HEK293 (cell line): ENCODE data around the gene ICOS.

Source experiments
- CTCF ChIA-PET: fragments of 350-600 bp; formaldehyde crosslinking; extraction: SDS; loops from one replicate; lab custom pipeline; 2021; ENCODE audit warnings: antibody characterized with exemption; lab: Yijun Ruan, JAX
- POLR2A ChIA-PET: fragments of 300-600 bp; formaldehyde crosslinking; extraction: SDS; loops from one replicate; lab custom pipeline; 2020; ENCODE audit warnings: antibody characterized with exemption, inconsistent platforms; lab: Yijun Ruan, JAX
- H3K27ac ChIP-seq: fragments of 200-500 bp; sonication (Bioruptor generic); 2 replicates; pipeline ENCODE4 v1.5.1; 2014; ENCODE audit warnings: low read depth, low read length, control low read depth, inconsistent platforms; ENCODE audit errors: extremely low read depth
- H3K36me3 ChIP-seq, 2 experiments: fragments of 200-500 bp in 1 of 2; sonication (Bioruptor generic) in 1 of 2; 1 replicate in 1 of 2; 2 replicates in 1 of 2; pipeline ENCODE4 v1.5.1; 2014 to 2017; ENCODE audit warnings: inconsistent platforms in 2 of 2, low read length in 2 of 2; ENCODE audit not compliant: control insufficient read depth in 2 of 2, insufficient read depth in 1 of 2
- H3K4me1 ChIP-seq: fragments of 200-500 bp; sonication (Bioruptor generic); 2 replicates; pipeline ENCODE4 v1.5.1; 2014; ENCODE audit warnings: mild to moderate bottlenecking, low read length, inconsistent platforms; ENCODE audit not compliant: control insufficient read depth, insufficient read depth
- H3K4me3 ChIP-seq: 2 replicates; pipeline ENCODE4 v1.5.1; 2011; ENCODE audit warnings: low read depth, mild to moderate bottlenecking, control low read depth, low read length, moderate library complexity
- H3K9me3 ChIP-seq: fragments of 200-500 bp; sonication (Bioruptor generic); 2 replicates; pipeline ENCODE4 v1.5.1; 2014; ENCODE audit warnings: low read depth, low read length, inconsistent platforms; ENCODE audit not compliant: control insufficient read depth, insufficient read depth
- CTCF ChIP-seq: fragments of 450-650 bp; formaldehyde crosslinking; IDR thresholded peaks from 2 replicates; pipeline ENCODE4 v1.5.1; 2016; ENCODE audit warnings: missing biosample characterization, missing genetic modification characterization
- FEZF1 ChIP-seq: fragments of 450-650 bp; formaldehyde crosslinking; IDR thresholded peaks from 2 replicates; pipeline ENCODE4 v1.5.1; 2016; ENCODE audit warnings: missing biosample characterization, missing genetic modification characterization
- HOXC10 ChIP-seq: sonication (generic); formaldehyde crosslinking; IDR thresholded peaks from 2 replicates; pipeline ENCODE4 v1.8.1; 2023; ENCODE audit warnings: mild to moderate bottlenecking, missing genetic modification reagents
- MYNN ChIP-seq: fragments of 450-650 bp; formaldehyde crosslinking; IDR thresholded peaks from 2 replicates; pipeline ENCODE4 v1.5.1; 2016; ENCODE audit warnings: missing biosample characterization, missing genetic modification characterization, borderline replicate concordance
- OVOL3 ChIP-seq: fragments of 450-650 bp; formaldehyde crosslinking; IDR thresholded peaks from 2 replicates; pipeline ENCODE4 v1.5.1; 2016; ENCODE audit warnings: missing biosample characterization, missing genetic modification characterization
- REST ChIP-seq: fragments of 450-650 bp; formaldehyde crosslinking; IDR thresholded peaks from 2 replicates; pipeline ENCODE4 v1.5.1; 2016; ENCODE audit warnings: missing biosample characterization, missing genetic modification characterization
- SP2 ChIP-seq: fragments of 450-650 bp; formaldehyde crosslinking; IDR thresholded peaks from 2 replicates; pipeline ENCODE4 v1.5.1; 2016; ENCODE audit warnings: missing biosample characterization, missing genetic modification characterization
- TCF7L2 ChIP-seq: IDR thresholded peaks from 2 replicates; pipeline ENCODE4 v1.6.1; 2011; ENCODE audit warnings: low read depth, mild to moderate bottlenecking, inconsistent platforms, low read length, moderate library complexity, borderline replicate concordance
- ZBTB10 ChIP-seq: fragments of 450-650 bp; formaldehyde crosslinking; IDR thresholded peaks from 2 replicates; pipeline ENCODE4 v1.5.1; 2016; ENCODE audit warnings: missing biosample characterization, missing genetic modification characterization
- ZBTB17 ChIP-seq: fragments of 450-650 bp; formaldehyde crosslinking; IDR thresholded peaks from 2 replicates; pipeline ENCODE4 v1.5.1; 2016; ENCODE audit warnings: missing biosample characterization, missing genetic modification characterization
- ZBTB21 ChIP-seq: fragments of 450-650 bp; formaldehyde crosslinking; IDR thresholded peaks from 2 replicates; pipeline ENCODE4 v1.5.1; 2017; ENCODE audit warnings: missing biosample characterization, missing genetic modification characterization
- ZBTB26 ChIP-seq: fragments of 450-650 bp; formaldehyde crosslinking; optimal IDR thresholded peaks from 2 replicates; pipeline ENCODE3; 2016; ENCODE audit warnings: missing biosample characterization, mild to moderate bottlenecking, missing genetic modification characterization
- ZBTB44 ChIP-seq: fragments of 450-650 bp; IDR thresholded peaks from 2 replicates; pipeline ENCODE4 v1.5.1; 2018; ENCODE audit warnings: missing biosample characterization, mild to moderate bottlenecking, missing genetic modification characterization
- ZFHX2 ChIP-seq: fragments of 450-650 bp; formaldehyde crosslinking; conservative IDR thresholded peaks from 2 replicates; pipeline ENCODE4 v1.5.1; 2016; ENCODE audit warnings: missing biosample characterization, missing genetic modification characterization
- ZNF157 ChIP-seq: fragments of 450-650 bp; formaldehyde crosslinking; IDR thresholded peaks from 2 replicates; pipeline ENCODE4 v1.5.1; 2016; ENCODE audit warnings: missing biosample characterization, missing genetic modification characterization
- ZNF18 ChIP-seq: fragments of 450-650 bp; formaldehyde crosslinking; IDR thresholded peaks from 2 replicates; pipeline ENCODE4 v1.5.1; 2016; ENCODE audit warnings: missing biosample characterization, missing genetic modification characterization
- ZNF221 ChIP-seq: fragments of 450-650 bp; formaldehyde crosslinking; IDR thresholded peaks from 2 replicates; pipeline ENCODE4 v1.5.1; 2017; ENCODE audit warnings: missing biosample characterization, missing genetic modification characterization, borderline replicate concordance
- ZNF488 ChIP-seq: fragments of 450-650 bp; formaldehyde crosslinking; IDR thresholded peaks from 2 replicates; pipeline ENCODE4 v1.5.1; 2016; ENCODE audit warnings: missing biosample characterization, missing genetic modification characterization
- ZNF514 ChIP-seq: fragments of 450-650 bp; formaldehyde crosslinking; IDR thresholded peaks from 2 replicates; pipeline ENCODE4 v1.5.1; 2016; ENCODE audit warnings: missing biosample characterization, missing genetic modification characterization
- ZNF600 ChIP-seq: fragments of 450-650 bp; formaldehyde crosslinking; IDR thresholded peaks from 2 replicates; pipeline ENCODE4 v1.5.1; 2016; ENCODE audit warnings: missing biosample characterization, missing genetic modification characterization
- ZNF621 ChIP-seq: fragments of 450-650 bp; formaldehyde crosslinking; IDR thresholded peaks from 2 replicates; pipeline ENCODE4 v1.5.1; 2017; ENCODE audit warnings: missing biosample characterization, missing genetic modification characterization
- ZNF639 ChIP-seq: fragments of 450-650 bp; formaldehyde crosslinking; IDR thresholded peaks from 2 replicates; pipeline ENCODE4 v1.5.1; 2016; ENCODE audit warnings: missing biosample characterization, missing genetic modification characterization
- ZNF670 ChIP-seq: fragments of 450-650 bp; formaldehyde crosslinking; IDR thresholded peaks from 2 replicates; pipeline ENCODE4 v1.5.1; 2016; ENCODE audit warnings: missing biosample characterization, missing genetic modification characterization, low read depth

Gene ICOS

GRCh38 chr2:203948733-203949132, 12.2 kb downstream of the ICOS start (continued):
- TF ChIP-seq REST (tag by site-specific recombination) = no peak
- no peak for TF ChIP-seq ZBTB10 (tag by site-specific recombination)
- no peak for TF ChIP-seq CTCF (tag by site-specific recombination)
- no peak for TF ChIP-seq ZNF488 (tag by site-specific recombination)
- TF ChIP-seq FEZF1 (tag by site-specific recombination) = no peak
- TF ChIP-seq SP2 (tag by site-specific recombination) = no peak
- TF ChIP-seq ZNF621 (tag by site-specific recombination) = no peak
- no peak for TF ChIP-seq ZNF639 (tag by site-specific recombination)

- Histone ChIP-seq H3K4me1 (no peaks in the 10 kb centered on the region), H3K36me3 (no peaks in the 10 kb centered on the region), H3K4me3 (no peak overlapping the region), H3K27ac (no peak overlapping the region), H3K9me3 (no peaks in the 10 kb centered on the region)
- ChIA-PET CTCF (interaction anchor here (0.6 to 0.7 kb wide), 2 partner anchors 24 to 143 kb away, joined by 3 to 6 read pairs; no protein-coding TSS in a partner anchor), POLR2A (no interaction called here)
- no peak for TF ChIP-seq TCF7L2
- TF ChIP-seq MYNN (tag by site-specific recombination) = no peak
- TF ChIP-seq ZBTB26 (tag by site-specific recombination) = no peak
- no peak for TF ChIP-seq ZNF221 (tag by site-specific recombination)
- TF ChIP-seq HOXC10 (CRISPR knock-in tag) = no peak
- no peak for TF ChIP-seq ZBTB44 (tag by site-specific recombination)
- TF ChIP-seq ZFHX2 (tag by site-specific recombination) = no peak
- TF ChIP-seq ZNF18 (tag by site-specific recombination) = no peak
- no peak for TF ChIP-seq ZNF670 (tag by site-specific recombination)
- no peak for TF ChIP-seq OVOL3 (tag by site-specific recombination)
- no peak for TF ChIP-seq ZNF157
- TF ChIP-seq ZNF600 (tag by site-specific recombination) = no peak
- no peak for TF ChIP-seq ZNF514 (tag by site-specific recombination)
- no peak for TF ChIP-seq ZBTB21 (tag by site-specific recombination)
- no peak for TF ChIP-seq ZBTB17 (tag by site-specific recombination)
Observed at GRCh38 chr2:203949228-203949627, 12.7 kb downstream of the ICOS start.
